Nephron progenitor cell (in vitro differentiated cells): ENCODE measurements around the gene SDK1.

ENCODE experiments used
- DNase-seq: peaks from one replicate; pipeline ENCODE4 v3.0.0; 2021
- H3K27ac Mint-ChIP-seq: 2 replicates; pipeline ENCODE4 v1.8.0; 2021; ENCODE audit warnings: mild to moderate bottlenecking, moderate library complexity, mixed read lengths
- H3K27me3 Mint-ChIP-seq: 2 replicates; pipeline ENCODE4 v1.8.0; 2021; ENCODE audit warnings: mild to moderate bottlenecking, low read depth, mixed read lengths; ENCODE audit not compliant: poor library complexity
- H3K36me3 Mint-ChIP-seq: 2 replicates; pipeline ENCODE4 v1.8.0; 2021; ENCODE audit warnings: low read depth, mixed read lengths
- H3K4me1 Mint-ChIP-seq: 2 replicates; pipeline ENCODE4 v1.8.0; 2021; ENCODE audit warnings: mixed read lengths
- H3K4me3 Mint-ChIP-seq: 2 replicates; pipeline ENCODE4 v1.8.0; 2021; ENCODE audit warnings: mild to moderate bottlenecking, moderate library complexity, mixed read lengths
- H3K9me3 Mint-ChIP-seq: 2 replicates; pipeline ENCODE4 v1.8.0; 2021; ENCODE audit warnings: mild to moderate bottlenecking, moderate library complexity, mixed read lengths
- CTCF ChIP-seq: fragments of 200-600 bp; sonication (generic); IDR thresholded peaks from 2 replicates; pipeline ENCODE4 v1.5.0; 2021; ENCODE audit warnings: antibody characterized with exemption

Gene SDK1

GRCh38 chr7:3978839-3979238, 677.8 kb downstream of the SDK1 start:
- Mint-ChIP-seq H3K36me3 (peaks cover 35% of the 10 kb centered on the region), H3K27me3 (peaks cover 6% of the 10 kb centered on the region), H3K27ac (no peak overlapping the region), H3K4me3 (no peak overlapping the region), H3K9me3 (peaks cover 44% of the 10 kb centered on the region), H3K4me1 (peaks cover 4% of the 10 kb centered on the region)
- no peak for TF ChIP-seq CTCF
- no peak for DNase-seq

- peak overlapping the region; percentile 63 for H3K27ac Mint-ChIP-seq
These were observed 678.7 kb downstream of the SDK1 start for GRCh38 chr7:3979611-3980299.

GRCh38 chr7:3980300-3980643, 679.2 kb downstream of the SDK1 start:
- Mint-ChIP-seq H3K36me3 (peaks cover 23% of the 10 kb centered on the region), H3K9me3 (peaks cover 33% of the 10 kb centered on the region), H3K4me3 (no peak overlapping the region), H3K27ac (peak overlapping the region; percentile 63), H3K27me3 (peaks cover 6% of the 10 kb centered on the region), H3K4me1 (peaks cover 4% of the 10 kb centered on the region)
- TF ChIP-seq CTCF = no peak
- no peak for DNase-seq

More at GRCh38 chr7:3979611-3980299, 678.7 kb downstream of the SDK1 start:
- no peak for DNase-seq
- Mint-ChIP-seq H3K27me3 (peaks cover 6% of the 10 kb centered on the region), H3K9me3 (peaks cover 37% of the 10 kb centered on the region), H3K4me1 (peaks cover 4% of the 10 kb centered on the region), H3K36me3 (peaks cover 28% of the 10 kb centered on the region), H3K4me3 (no peak overlapping the region)
- TF ChIP-seq CTCF = no peak

- no peak for DNase-seq
- peaks cover 6% of the 10 kb centered on the region for H3K27me3 Mint-ChIP-seq
- peaks cover 29% of the 10 kb centered on the region for H3K9me3 Mint-ChIP-seq
- TF ChIP-seq CTCF = no peak
- peaks cover 4% of the 10 kb centered on the region for H3K4me1 Mint-ChIP-seq
- H3K36me3 Mint-ChIP-seq = peaks cover 20% of the 10 kb centered on the region
- peak overlapping the region; percentile 20 for H3K27ac Mint-ChIP-seq
- H3K4me3 Mint-ChIP-seq = no peak overlapping the region
These were observed 680.2 kb downstream of the SDK1 start for GRCh38 chr7:3981281-3981680.

- Mint-ChIP-seq H3K4me1 (peaks cover 9% of the 10 kb centered on the region), H3K27ac (no peak overlapping the region), H3K9me3 (peaks cover 18% of the 10 kb centered on the region), H3K27me3 (peaks cover 7% of the 10 kb centered on the region), H3K36me3 (peaks cover 10% of the 10 kb centered on the region), H3K4me3 (no peak overlapping the region)
- no peak for TF ChIP-seq CTCF
- DNase-seq = no peak
These were observed 683.4 kb downstream of the SDK1 start for GRCh38 chr7:3984456-3984855.

- Mint-ChIP-seq H3K27ac (no peak overlapping the region), H3K36me3 (peaks cover 6% of the 10 kb centered on the region), H3K9me3 (peaks cover 13% of the 10 kb centered on the region), H3K27me3 (peaks cover 7% of the 10 kb centered on the region), H3K4me3 (no peak overlapping the region), H3K4me1 (peaks cover 10% of the 10 kb centered on the region)
- no peak for DNase-seq
- no peak for TF ChIP-seq CTCF
These were observed 685.9 kb downstream of the SDK1 start for GRCh38 chr7:3986927-3987326.
